ENCODE data around the gene DIP2A. TPM values are rescaled to one million over a fixed set of nuclear protein-coding genes. Genes with fewer than 3 reads are reported as not detected.

The DIP2A gene
- total RNA-seq, 1 experiment from 2014 or later, result 7.8 TPM

DNA sequence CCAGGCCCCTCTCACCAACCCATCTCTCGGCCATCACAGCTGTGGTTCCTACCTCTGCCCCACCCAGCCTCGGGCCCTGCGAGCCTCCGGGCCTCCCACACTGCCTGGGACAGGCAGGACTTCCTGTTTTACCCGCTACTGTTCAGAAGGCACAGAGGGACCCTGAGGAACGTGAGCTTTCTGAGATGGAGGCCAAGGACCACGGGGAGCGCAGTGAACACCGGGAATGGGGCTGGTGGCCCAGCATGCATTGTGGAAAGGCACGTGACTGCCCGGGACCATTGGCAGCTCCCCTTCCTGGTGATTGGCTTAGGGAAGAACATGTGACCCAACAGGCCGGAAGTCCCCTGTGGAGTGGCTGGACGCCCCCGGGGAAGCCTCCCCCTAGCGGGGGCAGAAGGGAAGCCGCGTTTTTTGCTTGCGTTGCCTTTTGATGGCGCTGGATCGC, 139.2 kb downstream of the DIP2A start:
- no peak for DNase-seq (ENCODE audit: low spot score)

DNA sequence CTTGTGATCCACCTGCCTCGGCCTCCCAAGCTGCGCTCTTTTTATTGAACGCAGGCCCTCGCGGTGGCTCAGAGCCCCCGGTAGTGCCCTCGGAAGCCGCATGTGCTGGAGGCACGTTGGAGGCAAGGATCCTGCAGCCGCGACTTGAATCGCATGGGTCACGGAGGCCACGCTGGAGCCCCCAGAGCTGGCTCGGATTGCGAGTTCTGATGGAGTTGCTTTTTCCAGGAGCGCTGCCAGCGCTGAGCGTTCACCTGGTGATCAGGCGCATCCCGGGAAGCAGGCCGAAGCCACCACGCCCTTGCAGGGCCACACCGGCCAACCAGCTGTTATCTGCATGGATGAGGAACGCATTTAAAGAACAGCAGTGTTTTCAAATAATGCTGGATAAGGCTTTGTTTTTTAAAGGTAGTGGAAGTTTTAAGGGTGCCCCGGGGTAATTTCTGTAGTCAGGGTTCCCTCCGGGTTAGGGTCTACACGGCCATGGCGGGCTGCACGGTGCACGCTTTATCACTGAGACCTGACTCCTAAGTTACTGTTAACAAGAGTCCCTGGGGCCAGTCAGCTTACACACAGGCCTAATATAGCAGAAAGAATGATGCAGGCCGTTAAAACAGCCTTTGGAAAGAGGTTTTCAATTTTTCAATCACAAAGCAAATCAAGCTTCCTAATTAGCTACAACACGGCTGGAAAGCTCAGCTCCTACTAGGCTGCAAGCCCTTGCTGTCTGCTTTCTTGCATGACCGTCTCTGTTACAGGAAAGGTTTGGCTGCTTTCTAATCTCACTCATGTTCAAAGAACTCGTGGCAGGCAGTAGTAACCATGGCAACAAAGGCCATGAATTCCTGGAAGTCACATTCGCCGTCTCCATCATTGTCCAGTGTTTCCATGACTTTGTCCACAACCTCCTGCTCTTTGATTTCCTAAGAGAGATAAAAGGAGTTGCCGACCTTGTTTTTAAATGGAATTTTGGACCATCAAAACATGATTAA, 140.2 kb downstream of the DIP2A start:
- no peak for DNase-seq (ENCODE audit: low spot score)

DNA sequence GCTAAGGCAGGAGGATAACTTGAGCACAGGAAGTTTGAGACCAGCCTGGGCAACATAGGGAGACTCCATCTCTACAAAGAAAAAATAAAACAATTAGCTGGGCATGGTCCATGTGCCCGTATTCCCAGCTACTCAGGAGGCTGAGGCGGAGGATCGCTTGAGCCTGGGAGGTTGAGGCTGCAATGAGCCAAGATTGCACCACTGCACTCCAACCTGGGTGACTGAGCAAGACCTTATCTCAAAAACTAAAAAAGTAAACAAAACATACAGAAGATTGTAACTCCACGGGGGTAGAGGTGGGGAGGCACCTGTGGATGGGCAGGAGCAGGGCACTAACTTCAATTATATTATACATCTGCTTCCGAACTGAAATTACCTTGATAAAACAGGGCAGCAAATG, 141.6 kb downstream of the DIP2A start:
- DNase-seq (ENCODE audit: low spot score), result no peak

DNA sequence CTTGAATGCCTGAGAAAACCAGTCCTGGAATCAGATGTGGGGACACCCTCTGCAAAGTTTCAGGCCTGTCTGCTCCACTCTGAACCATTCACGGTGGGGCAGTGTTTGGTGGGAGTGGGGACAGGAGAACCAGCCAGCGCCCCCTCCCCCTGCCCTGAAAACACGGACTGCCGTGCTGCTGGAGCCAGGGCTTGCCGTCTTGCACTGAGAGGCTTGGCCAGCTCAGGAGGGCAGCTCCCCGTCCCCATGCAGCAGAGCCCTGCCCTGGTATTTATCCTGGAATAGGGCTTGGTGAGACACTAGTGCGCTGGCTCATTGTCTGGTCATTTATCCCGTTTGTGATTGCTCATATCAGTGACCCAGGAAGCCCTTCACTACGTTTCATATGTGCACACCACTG, 142.3 kb downstream of the DIP2A start:
- no peak for DNase-seq (ENCODE audit: low spot score)

DNA sequence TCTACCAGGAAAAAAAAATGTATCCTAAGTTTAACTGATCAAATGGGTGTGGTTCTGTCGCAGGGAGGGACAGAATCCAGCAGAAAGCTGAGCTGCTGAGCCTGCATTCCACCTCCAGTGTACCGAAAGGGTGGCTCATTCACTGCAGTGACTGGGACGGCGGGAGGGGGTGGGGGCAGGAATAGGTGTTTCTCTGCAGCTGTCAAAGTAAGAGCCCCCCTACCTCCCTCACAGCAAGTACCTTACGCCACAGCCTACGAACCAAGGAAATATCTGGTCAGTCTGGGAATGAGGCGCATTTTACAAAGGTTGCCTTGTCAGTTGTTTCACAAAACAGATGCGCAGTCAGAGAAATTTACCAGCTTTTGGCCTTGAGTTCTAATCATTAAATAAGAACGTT, 144.5 kb downstream of the DIP2A start:
- DNase-seq (ENCODE audit: low spot score), result no peak

DNA sequence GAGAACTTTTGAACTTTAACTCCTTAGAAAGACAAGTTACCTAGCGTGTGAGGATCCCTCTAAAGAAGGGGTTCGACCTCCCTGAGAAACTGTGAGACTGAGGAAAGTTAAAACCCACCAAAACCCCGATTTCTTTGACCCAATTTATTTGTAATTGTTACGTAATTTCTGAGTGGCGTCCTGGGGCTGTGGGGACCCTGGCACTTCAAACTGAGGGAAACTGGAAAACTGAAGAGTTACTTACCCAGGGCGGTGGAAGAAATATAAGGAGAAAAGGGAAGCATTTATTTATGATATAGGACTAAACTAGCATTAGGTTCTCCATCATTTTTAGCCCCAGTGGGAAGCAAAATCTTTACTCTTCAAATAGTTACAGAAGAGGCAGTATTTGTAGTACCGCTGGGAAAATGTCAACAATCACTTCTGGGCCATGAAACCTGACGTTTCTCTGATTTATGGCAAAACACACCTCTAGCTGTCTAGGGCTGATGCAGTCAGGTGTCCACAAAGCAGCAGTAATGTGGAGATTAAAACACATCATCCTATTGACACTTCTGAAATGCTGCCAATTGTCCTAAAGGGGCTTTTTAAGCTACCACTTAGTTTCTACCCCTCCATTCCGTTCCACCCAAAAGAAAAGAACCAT, 145.8 kb downstream of the DIP2A start:
- no peak for DNase-seq (ENCODE audit: low spot score)

DNA sequence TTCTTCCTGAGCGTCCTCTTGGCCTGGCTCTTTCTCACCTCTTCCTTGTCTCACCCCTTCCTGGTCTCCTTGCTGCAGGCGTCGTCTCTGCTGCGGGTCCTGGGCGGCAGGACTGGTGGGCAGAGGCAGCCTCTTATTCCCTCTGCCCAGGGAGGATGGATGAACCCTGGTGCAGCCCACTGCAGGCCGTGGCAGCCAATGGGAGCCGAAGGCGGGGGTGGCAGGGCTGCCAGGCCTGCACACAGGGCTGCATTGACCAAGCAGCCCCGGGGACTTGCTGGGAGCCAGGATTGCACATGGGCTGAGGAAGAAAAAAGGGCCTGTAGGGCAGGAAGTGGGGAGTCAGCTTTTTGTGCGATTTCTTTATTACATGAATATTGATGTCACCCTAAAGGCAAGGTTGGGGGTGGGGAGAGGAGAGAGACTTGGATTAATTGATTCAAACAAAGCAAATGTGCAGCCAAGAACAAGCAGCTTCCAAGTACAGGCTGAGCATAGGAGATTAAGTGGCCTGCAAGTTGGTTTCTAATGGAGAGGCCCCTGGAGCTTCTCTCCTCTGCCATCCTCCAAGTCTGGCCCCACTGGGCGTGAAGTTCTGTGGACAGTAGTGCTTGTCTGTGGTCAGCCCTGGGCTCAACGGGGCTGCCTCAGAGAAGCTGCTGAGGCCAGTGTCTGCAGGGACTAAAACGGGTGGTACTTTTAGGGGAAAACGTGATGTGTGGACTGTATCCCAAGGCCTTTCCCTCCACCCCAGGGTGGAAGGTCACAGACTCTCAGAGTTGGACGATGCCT, 146.5 kb downstream of the DIP2A start, which contains the start of gene S100B:
TSS of gene S100B (minus strand) at position 108 of the 792 bp plus-strand sequence. CDS start 2,667 bp downstream, outside the sequence.
- DNase-seq (ENCODE audit: low spot score), result no peak

DNA sequence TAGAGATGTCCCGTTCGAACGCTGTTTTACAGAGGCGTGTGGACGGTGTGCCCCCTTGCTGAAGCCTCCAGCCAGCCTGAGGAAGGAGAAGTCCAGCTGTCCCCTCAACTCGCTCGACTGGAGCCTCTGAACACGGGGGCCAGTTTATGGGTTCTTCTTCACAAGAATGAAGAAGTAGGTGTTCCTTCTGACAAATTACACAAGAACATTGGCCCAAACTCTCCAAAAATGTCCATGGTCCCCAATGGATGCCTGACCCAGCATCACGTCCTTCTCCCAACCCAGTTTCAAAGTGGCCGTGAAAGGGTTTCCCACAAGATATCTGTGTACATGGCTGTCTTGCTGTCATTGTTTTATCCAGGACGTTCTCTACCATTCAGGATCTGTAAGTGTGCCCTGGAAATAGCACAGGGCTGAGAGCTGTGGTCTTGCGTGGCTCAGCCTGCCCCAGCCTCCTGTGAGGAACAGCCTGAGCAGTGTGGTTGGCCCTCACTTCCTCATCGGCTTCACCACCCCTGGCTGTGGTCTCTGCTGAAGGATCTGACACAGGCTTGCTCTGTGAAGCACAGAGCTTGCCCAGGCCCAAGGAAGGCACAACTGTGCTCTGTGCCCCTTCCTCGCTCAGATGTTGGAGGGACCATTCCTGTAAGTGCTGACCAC, 147.2 kb downstream of the DIP2A start:
- DNase-seq (ENCODE audit: low spot score), result no peak

DNA sequence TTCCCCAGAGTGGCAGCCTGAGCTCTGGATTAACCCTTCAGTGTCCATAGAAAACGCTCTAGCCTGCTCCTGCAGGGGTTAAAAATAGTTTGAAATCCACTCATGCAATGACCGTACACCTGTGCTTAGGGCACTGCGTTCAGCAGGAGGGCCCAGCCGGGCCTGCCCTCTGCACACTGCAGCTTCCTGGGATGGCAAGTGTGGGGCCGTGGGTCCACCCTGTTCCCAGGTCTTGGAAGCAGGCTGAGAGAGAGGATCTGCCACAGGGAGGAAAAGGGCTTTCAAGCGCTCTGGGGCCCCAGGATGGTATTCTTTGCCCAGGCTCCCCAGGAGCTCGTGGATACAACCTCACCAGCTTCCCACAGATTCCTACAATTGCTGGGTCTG, 147.7 kb downstream of the DIP2A start:
- DNase-seq (ENCODE audit: low spot score), result no peak

DNA sequence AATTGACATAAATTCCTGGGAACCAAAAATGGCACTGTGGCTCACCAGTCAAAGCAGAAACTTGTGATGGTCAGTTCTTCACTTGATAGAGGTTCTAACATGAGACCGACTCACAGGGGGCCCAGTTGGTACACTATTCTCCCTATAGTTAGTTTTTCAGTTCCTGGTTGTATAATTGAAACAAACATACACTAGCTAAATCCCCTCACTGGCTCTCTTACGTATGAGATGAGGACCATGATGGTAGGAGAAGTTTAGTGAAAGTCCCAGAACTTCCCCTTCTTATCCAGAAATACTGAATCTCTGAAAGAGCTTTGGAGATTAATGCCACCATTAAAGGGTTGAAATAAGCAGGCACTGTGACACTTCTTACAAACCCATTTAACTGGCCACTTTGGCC, 148.9 kb downstream of the DIP2A start:
- DNase-seq (ENCODE audit: low spot score), result no peak

DNA sequence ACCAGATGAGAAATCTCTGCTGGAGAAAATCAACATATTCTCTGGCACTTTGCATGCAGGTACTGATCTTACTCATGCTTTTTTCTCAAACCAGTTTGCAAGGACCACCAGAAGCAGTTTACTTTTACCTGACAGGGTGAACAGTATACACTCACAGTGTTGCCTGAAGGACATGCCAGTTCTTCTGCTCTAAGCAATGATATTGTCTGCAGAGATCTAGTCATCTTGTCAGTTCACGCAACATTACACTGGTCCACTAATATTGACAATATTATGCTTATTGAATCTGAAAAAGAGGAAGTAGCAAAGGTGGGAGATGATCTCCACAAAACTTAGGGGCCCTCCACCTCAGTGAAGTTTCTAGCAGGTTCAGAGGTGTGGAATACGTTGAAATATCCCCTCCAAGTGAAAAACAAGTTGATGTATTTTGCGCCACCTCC, 150.0 kb downstream of the DIP2A start:
- DNase-seq (ENCODE audit: low spot score), result no peak

DNA sequence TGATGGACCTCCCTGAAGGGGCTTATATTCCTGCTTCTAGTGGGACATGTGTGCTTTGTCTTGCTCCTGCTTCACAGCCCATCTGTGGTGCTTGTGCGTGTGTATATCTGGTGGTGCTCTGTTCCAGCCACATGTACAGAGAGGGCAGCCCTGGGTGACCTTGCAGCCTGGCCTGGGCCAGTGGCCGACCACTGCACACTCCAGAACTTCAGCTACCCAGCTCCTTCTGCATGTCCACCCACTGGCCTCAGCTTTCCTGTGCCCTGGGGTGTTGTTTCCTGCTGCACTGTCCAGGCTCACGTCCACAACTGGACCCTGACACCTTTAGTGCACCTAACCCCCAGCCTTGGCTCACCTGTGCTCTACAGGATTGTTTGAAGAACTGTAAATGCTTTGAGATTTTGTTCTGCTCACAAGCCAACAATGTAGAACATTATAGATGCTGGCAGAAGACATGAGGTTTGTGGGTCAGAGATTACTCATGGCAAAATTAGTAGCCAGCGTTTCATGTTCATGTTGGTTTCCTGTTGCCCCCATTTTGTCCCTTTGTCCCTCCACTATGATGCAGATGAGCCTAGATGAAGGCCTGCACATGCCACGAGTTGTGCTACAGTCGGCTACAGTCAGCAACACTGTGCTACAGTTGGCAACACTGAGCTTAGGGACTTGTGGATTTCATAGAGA, 151.5 kb downstream of the DIP2A start:
- no peak for DNase-seq (ENCODE audit: low spot score)

DNA sequence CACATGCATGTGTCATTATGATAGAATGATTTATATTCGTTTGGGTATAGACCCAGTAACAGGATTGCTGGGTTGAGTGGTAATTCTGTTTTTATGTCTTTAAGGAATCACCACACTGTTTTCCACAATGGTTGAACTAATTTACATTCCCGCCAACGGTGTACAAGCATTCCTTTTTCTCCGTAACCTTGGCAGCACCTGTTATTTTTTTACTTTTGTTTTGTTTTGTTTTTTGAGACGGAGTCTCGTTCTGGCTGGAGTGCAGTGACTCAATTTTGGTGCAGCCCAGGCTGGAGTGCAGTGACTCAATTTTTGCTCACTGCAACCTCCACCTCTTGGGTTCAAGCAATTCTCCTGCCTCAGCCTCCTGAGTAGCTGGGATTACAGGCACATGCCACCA, 154.7 kb downstream of the DIP2A start:
- DNase-seq (ENCODE audit: low spot score), result no peak

DNA sequence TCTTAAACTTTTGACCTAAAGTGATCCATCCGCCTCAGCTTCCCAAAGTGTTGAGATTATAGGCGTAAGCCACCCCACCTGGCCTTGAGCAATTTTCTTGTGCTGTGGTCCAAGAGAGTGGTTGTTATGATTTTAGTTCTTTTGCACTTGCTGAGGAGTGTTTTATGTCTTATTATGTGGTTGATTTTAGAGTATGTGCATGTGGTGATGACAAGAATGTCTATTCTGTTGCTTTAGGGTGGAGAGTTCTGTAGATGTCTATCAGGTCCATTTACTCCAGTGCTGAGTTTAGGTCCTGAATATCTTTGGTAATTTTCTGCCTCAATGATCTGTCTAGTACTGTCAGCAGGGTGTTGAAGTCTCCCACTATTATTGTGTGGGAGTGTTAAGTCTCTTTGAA, 157.4 kb downstream of the DIP2A start:
- no peak for DNase-seq (ENCODE audit: low spot score)

DNA sequence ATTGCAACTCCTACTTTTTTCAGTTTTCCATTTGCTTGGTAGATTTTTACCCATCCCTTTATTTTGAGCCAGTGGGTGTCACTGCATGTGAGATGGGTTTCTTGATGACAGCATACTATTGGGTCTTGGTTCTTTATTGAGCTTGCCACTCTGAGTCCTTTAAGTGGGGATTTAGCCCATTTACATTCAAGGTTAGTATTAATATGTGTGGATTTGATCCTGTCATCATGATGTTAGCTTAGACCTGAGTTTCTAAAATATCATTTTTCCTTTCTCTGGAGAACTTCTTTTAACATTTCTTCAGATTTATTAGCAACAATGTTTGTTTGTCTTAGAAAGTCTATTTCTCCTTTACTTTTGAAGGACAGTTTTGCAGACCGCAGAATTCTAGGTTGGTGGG, 158.0 kb downstream of the DIP2A start:
- DNase-seq (ENCODE audit: low spot score), result no peak

DNA sequence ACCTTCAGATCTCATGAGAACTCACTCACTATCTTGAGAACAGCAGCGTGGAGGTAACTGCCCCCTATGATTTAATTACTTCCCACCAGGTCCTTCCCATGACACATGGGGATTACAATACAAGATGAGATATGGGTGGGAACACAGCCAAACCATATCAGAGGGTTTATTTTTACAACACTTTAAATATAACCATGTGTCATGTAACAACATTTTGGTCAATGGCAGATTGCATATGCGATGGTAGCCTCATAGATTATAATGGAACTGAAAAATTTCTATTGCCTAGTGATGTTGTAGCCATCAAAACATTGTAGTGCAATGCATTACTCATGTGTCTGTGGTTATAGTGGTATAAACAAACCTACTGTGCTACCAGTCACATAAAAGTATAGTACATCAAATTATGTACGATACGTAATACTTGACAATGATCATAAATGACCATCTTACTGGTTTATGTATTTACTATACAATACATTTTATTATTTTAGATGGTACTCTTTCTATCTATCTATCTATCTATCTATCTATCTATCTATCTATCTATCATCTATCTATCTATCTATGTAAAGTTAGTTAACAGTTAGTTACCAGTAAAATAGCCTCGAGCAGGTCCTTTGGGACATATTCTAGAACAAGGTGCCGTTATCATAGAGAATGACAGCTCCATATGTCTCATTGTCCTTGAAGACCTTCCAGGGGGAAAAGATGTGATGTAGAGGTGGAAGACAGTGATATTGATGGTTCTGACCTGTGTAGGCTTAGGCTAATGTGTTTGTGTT, 158.8 kb downstream of the DIP2A start:
- DNase-seq (ENCODE audit: low spot score), result no peak

DNA sequence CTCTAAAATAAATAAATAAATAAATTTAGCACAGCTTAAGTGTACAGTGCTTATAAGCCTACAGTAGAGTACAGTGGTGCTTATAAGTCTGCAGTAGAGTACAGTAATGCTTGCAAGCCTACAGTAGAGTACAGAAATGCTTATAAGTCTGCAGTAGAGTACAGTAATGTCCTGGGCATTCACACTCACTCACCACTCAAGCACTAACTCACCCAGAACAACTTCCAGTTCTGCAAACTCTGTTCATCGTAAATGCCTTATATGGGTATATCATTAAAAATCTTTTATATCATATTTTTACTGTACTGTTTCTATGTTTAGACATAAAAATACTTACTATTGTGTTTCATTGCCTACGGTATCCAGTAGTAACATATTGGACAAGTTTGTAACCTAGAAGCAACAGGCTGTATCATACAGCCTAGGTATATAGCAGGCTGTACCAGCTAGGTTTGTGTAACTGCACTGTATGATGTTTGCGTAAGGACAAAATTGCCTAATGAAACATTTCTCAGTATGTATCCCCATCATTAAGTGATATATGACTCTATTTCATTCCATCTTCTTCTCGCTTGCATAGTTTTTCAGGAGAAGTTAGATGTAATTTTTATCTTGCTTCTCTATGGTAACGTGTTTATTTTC, 160.2 kb downstream of the DIP2A start:
- no peak for DNase-seq (ENCODE audit: low spot score)
